Measurements from ENCODE around the gene NCOA3. TPM values are rescaled to one million over a fixed set of nuclear protein-coding genes. Genes with fewer than 3 reads are reported as not detected.
"Not testable (repeated sequence)": the region's sequence is repeated elsewhere in the genome, so short reads cannot be mapped to it uniquely, and the experiment has no call there.

The NCOA3 gene
- total RNA-seq, 1 experiment from 2014 or later, result 25.9 TPM

- H3K27me3 ChIP-seq (ENCODE audit: insufficient read depth, low read length), result no peaks in the 10 kb centered on the region
- no peak overlapping the region for H3K27ac ChIP-seq (ENCODE audit: low read depth, low read length)
- peaks cover 7% of the 10 kb centered on the region for H3K79me2 ChIP-seq (ENCODE audit: insufficient read depth, low read length)
- TF ChIP-seq SP1 (IDR thresholded peaks at IDR 0.05; ENCODE audit: low read depth), result no peak
- TF ChIP-seq CEBPB (IDR thresholded peaks at IDR 0.05; ENCODE audit: low read depth), result no peak
- no peak overlapping the region for H2AFZ ChIP-seq (ENCODE audit: low read depth, low read length, poor library complexity, severe bottlenecking)
- no peak for DNase-seq (ENCODE audit: low read depth, low spot score)
- H4K20me1 ChIP-seq (ENCODE audit: insufficient read depth), result no peaks in the 10 kb centered on the region
- CTCF ChIA-PET, result no interaction called here
- H3K4me1 ChIP-seq (ENCODE audit: control insufficient read depth in 1 of 2, insufficient read depth in 2 of 2, low read length in 2 of 2), result peaks cover 5 to 9% of the 10 kb centered on the region in 2 experiments; a peak in 2 of 4 replicates
- RAD21 ChIA-PET (ENCODE audit: low non-redundant PET in 1 of 2, low total read pairs in 2 of 2, uncharacterized antibody in 2 of 2, unreplicated experiment in 2 of 2), result no interaction called here
- no peak overlapping the region for H3K9ac ChIP-seq (ENCODE audit: low read length)
- H3K9me2 ChIP-seq (ENCODE audit: insufficient read depth), result no peaks in the 10 kb centered on the region
- no peaks in the 10 kb centered on the region for H3K9me3 ChIP-seq (ENCODE audit: control insufficient read depth in 1 of 2, insufficient read depth in 1 of 2, low read depth in 1 of 2, low read length in 2 of 2)
- BruUV-seq (replicated peaks), result no TSS peak
- POLR2A ChIA-PET, result no interaction called here
- H3K4me3 ChIP-seq (replicated peaks in 1 of 2; ENCODE audit: low read depth in 1 of 2, low read length in 2 of 2), result no peak overlapping the region
- ATAC-seq, result no peak
- intact Hi-C loops (cut with micrococcal nuclease), result no loop called here
- H3K4me2 ChIP-seq (ENCODE audit: low read length), result no peak overlapping the region
- H3K36me3 ChIP-seq (ENCODE audit: control insufficient read depth in 1 of 2, insufficient read depth in 2 of 2, low read length in 2 of 2), result no peaks in the 10 kb centered on the region
Observed at GRCh38 chr20:47594157-47594556, 92.5 kb downstream of the NCOA3 start.

- H3K4me2 ChIP-seq (ENCODE audit: low read length); H3K4me3 ChIP-seq (replicated peaks in 1 of 2; ENCODE audit: low read depth in 1 of 2, low read length in 2 of 2); H3K9ac ChIP-seq (ENCODE audit: low read length); H4K20me1 ChIP-seq (ENCODE audit: insufficient read depth); RAD21 ChIA-PET (ENCODE audit: low non-redundant PET in 1 of 2, low total read pairs in 2 of 2, uncharacterized antibody in 2 of 2, unreplicated experiment in 2 of 2); ATAC-seq; BruUV-seq (replicated peaks); POLR2A ChIA-PET; CTCF ChIA-PET; intact Hi-C loops (cut with micrococcal nuclease); H2AFZ ChIP-seq (ENCODE audit: low read depth, low read length, poor library complexity, severe bottlenecking); H3K36me3 ChIP-seq (ENCODE audit: control insufficient read depth in 1 of 2, insufficient read depth in 2 of 2, low read length in 2 of 2); H3K9me3 ChIP-seq (ENCODE audit: control insufficient read depth in 1 of 2, insufficient read depth in 1 of 2, low read depth in 1 of 2, low read length in 2 of 2); DNase-seq (ENCODE audit: low read depth, low spot score); H3K27me3 ChIP-seq (ENCODE audit: insufficient read depth, low read length); H3K27ac ChIP-seq (ENCODE audit: low read depth, low read length); H3K4me1 ChIP-seq (ENCODE audit: control insufficient read depth in 1 of 2, insufficient read depth in 2 of 2, low read length in 2 of 2); H3K79me2 ChIP-seq (ENCODE audit: insufficient read depth, low read length); H3K9me2 ChIP-seq (ENCODE audit: insufficient read depth): not testable (repeated sequence)
Observed at GRCh38 chr20:47595138-47595537, 93.5 kb downstream of the NCOA3 start.

GRCh38 chr20:47596003-47596571 is 94.4 kb downstream of the NCOA3 start:
- no peak for ATAC-seq
- no peak overlapping the region for H3K27ac ChIP-seq (ENCODE audit: low read depth, low read length)
- H3K9me2 ChIP-seq (ENCODE audit: insufficient read depth), result no peaks in the 10 kb centered on the region
- H3K9ac ChIP-seq (ENCODE audit: low read length), result no peak overlapping the region
- H3K36me3 ChIP-seq (ENCODE audit: control insufficient read depth in 1 of 2, insufficient read depth in 2 of 2, low read length in 2 of 2), result no peaks in the 10 kb centered on the region
- no peak for DNase-seq (ENCODE audit: low read depth, low spot score)
- ChIA-PET POLR2A (no interaction called here), CTCF (interaction anchor here (0.8 kb wide), 1 partner anchor 25 kb away, joined by 3 read pairs; no protein-coding TSS in a partner anchor), RAD21 (ENCODE audit: low non-redundant PET in 1 of 2, low total read pairs in 2 of 2, uncharacterized antibody in 2 of 2, unreplicated experiment in 2 of 2) (no interaction called here)
- TF ChIP-seq YY1 (IDR thresholded peaks at IDR 0.05; ENCODE audit: extremely low read depth, insufficient replicate concordance, low read depth, low read length), result no peak
- no peak for TF ChIP-seq CEBPB (IDR thresholded peaks at IDR 0.05; ENCODE audit: low read depth)
- TF ChIP-seq CTCF (IDR thresholded peaks at IDR 0.05 in 2 of 3, conservative IDR thresholded peaks at IDR 0.05 in 1 of 3; ENCODE audit: borderline replicate concordance in 1 of 3, insufficient read depth in 1 of 3, low read depth in 2 of 3, low read length in 2 of 3), result no peak
- no peak for TF ChIP-seq EZH2phosphoT487 (IDR thresholded peaks at IDR 0.05; ENCODE audit: borderline replicate concordance)
- no peak for TF ChIP-seq SIN3A (IDR thresholded peaks at IDR 0.05; ENCODE audit: low read depth)
- H3K4me2 ChIP-seq (ENCODE audit: low read length), result no peak overlapping the region
- H3K4me1 ChIP-seq (ENCODE audit: control insufficient read depth in 1 of 2, insufficient read depth in 2 of 2, low read length in 2 of 2), result peaks cover 5 to 9% of the 10 kb centered on the region in 2 experiments; a peak in 2 of 4 replicates
- H2AFZ ChIP-seq (ENCODE audit: low read depth, low read length, poor library complexity, severe bottlenecking), result no peak overlapping the region
- no peaks in the 10 kb centered on the region; the same call in 1 of the 2 replicates for H4K20me1 ChIP-seq (ENCODE audit: insufficient read depth)
- H3K27me3 ChIP-seq (ENCODE audit: insufficient read depth, low read length), result no peaks in the 10 kb centered on the region
- H3K4me3 ChIP-seq (replicated peaks in 1 of 2; ENCODE audit: low read depth in 1 of 2, low read length in 2 of 2), result no peak overlapping the region
- BruUV-seq (replicated peaks), result no TSS peak
- H3K79me2 ChIP-seq (ENCODE audit: insufficient read depth, low read length), result 0 out of 2 replicates have a peak, but pooled peaks cover 5% of the 10 kb centered on the region
- H3K9me3 ChIP-seq (ENCODE audit: control insufficient read depth in 1 of 2, insufficient read depth in 1 of 2, low read depth in 1 of 2, low read length in 2 of 2), result no peaks in the 10 kb centered on the region
- intact Hi-C loops (cut with micrococcal nuclease), result no loop called here

All from HCT116 (cell line).